Endodermal cell (in vitro differentiated cells): ENCODE results near the gene NPHS1. TPM values are rescaled to one million over a fixed set of nuclear protein-coding genes. Genes with fewer than 3 reads are reported as not detected.

Experiments used
- DNase-seq: peaks from one replicate; pipeline ENCODE4 v3.0.0-alpha.2; 2017
- H3K27ac ChIP-seq: 2 replicates; pipeline ENCODE4 v1.5.1; 2013; ENCODE audit warnings: mild to moderate bottlenecking, low read depth, low read length, moderate library complexity
- H3K27me3 ChIP-seq: 2 replicates; pipeline ENCODE4 v1.6.1; 2013; ENCODE audit warnings: mild to moderate bottlenecking, low read length, moderate library complexity; ENCODE audit not compliant: insufficient read depth, control insufficient read depth, poor library complexity, severe bottlenecking
- H3K36me3 ChIP-seq: 2 replicates; pipeline ENCODE4 v1.7.0; 2013; ENCODE audit warnings: mild to moderate bottlenecking, low read length, moderate library complexity; ENCODE audit not compliant: control insufficient read depth, insufficient read depth
- H3K4me1 ChIP-seq: one replicate; pipeline ENCODE4 v1.7.0; 2013; ENCODE audit warnings: low read length; ENCODE audit not compliant: control insufficient read depth, insufficient read depth
- H3K4me3 ChIP-seq: 2 replicates; pipeline ENCODE4 v1.5.1; 2013; ENCODE audit warnings: mild to moderate bottlenecking, low read length, moderate library complexity
- H3K9ac ChIP-seq: 2 replicates; pipeline ENCODE4 v1.6.1; 2013; ENCODE audit warnings: mild to moderate bottlenecking, low read length, moderate library complexity; ENCODE audit not compliant: poor library complexity, severe bottlenecking; ENCODE audit errors: extremely low read depth
- H3K9me3 ChIP-seq: 2 replicates; pipeline ENCODE4 v1.6.1; 2013; ENCODE audit warnings: mild to moderate bottlenecking, low read length, moderate library complexity; ENCODE audit not compliant: control insufficient read depth
- H3K27ac Mint-ChIP-seq: 2 replicates; pipeline ENCODE4 v1.8.0; 2020; ENCODE audit warnings: mixed read lengths
- H3K27me3 Mint-ChIP-seq: 2 replicates; pipeline ENCODE4 v1.8.0; 2021; ENCODE audit warnings: mild to moderate bottlenecking, mixed read lengths; ENCODE audit not compliant: insufficient read depth
- H3K36me3 Mint-ChIP-seq: 2 replicates; pipeline ENCODE4 v1.8.0; 2020; ENCODE audit warnings: low read depth, mixed read lengths
- H3K4me1 Mint-ChIP-seq: 2 replicates; pipeline ENCODE4 v1.8.0; 2020; ENCODE audit warnings: mixed read lengths
- H3K4me3 Mint-ChIP-seq: 2 replicates; pipeline ENCODE4 v1.8.0; 2020; ENCODE audit warnings: mild to moderate bottlenecking, moderate library complexity, mixed read lengths
- H3K9me3 Mint-ChIP-seq: 2 replicates; pipeline ENCODE4 v1.8.0; 2020; ENCODE audit warnings: mild to moderate bottlenecking, mixed read lengths
- WGBS, 2 experiments: methylation state at CpG; one replicate each; pipeline versions ENCODE4 v1.1.5 to v1.1.7; 2013; ENCODE audit warnings: missing lambda C conversion rate in 2 of 2, mixed read lengths in 1 of 2; ENCODE audit not compliant: insufficient coverage in 1 of 2, insufficient read length in 1 of 2; 5-methylcytosine and 5-hydroxymethylcytosine counted together
- total RNA-seq, 2 donors: library from RNA; stranded (reverse); fragmentation: NEBNext Ultra II Directional in 1 of 2; extraction: Animal tissue kit (Norgen Biotek cat#: 25700) in 1 of 2; gene quantifications; 2 replicates in 1 of 2; 3 replicates in 1 of 2; pipeline ENCODE4 v1.2.1, GENCODE V29; 2021
- TF ChIP-seq, protein P1 (sequence below): fragments of 200-600 bp; sonication (generic); conservative IDR thresholded peaks from 2 replicates; pipeline ENCODE4 v1.5.0; 2021; ENCODE audit warnings: antibody characterized with exemption, mild to moderate bottlenecking

NPHS1 gene
- total RNA-seq, 2 donors from 2014 or later, result 0.24 to 0.80 TPM

GRCh38 chr19:35777086-35777841 is 75.0 kb downstream of the NPHS1 start:
- H3K36me3 ChIP-seq, result no peaks in the 10 kb centered on the region
- no peak overlapping the region for H3K9ac ChIP-seq
- TF ChIP-seq, protein P1, sequence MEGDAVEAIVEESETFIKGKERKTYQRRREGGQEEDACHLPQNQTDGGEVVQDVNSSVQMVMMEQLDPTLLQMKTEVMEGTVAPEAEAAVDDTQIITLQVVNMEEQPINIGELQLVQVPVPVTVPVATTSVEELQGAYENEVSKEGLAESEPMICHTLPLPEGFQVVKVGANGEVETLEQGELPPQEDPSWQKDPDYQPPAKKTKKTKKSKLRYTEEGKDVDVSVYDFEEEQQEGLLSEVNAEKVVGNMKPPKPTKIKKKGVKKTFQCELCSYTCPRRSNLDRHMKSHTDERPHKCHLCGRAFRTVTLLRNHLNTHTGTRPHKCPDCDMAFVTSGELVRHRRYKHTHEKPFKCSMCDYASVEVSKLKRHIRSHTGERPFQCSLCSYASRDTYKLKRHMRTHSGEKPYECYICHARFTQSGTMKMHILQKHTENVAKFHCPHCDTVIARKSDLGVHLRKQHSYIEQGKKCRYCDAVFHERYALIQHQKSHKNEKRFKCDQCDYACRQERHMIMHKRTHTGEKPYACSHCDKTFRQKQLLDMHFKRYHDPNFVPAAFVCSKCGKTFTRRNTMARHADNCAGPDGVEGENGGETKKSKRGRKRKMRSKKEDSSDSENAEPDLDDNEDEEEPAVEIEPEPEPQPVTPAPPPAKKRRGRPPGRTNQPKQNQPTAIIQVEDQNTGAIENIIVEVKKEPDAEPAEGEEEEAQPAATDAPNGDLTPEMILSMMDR, result no peak
- Mint-ChIP-seq H3K36me3 (no peaks in the 10 kb centered on the region), H3K27ac (no peak overlapping the region), H3K27me3 (peaks cover 39% of the 10 kb centered on the region), H3K4me3 (peak overlapping the region; percentile 6), H3K9me3 (no peaks in the 10 kb centered on the region), H3K4me1 (peaks cover 15% of the 10 kb centered on the region)
- no peak overlapping the region for H3K4me3 ChIP-seq
- peaks cover 11% of the 10 kb centered on the region for H3K27me3 ChIP-seq
- peak; percentile 75 for DNase-seq
- H3K27ac ChIP-seq, result no peak overlapping the region
- peaks cover 3% of the 10 kb centered on the region for H3K4me1 ChIP-seq
- H3K9me3 ChIP-seq, result no peaks in the 10 kb centered on the region
- WGBS, 2 experiments, result 46 to 52% methylated on average over 16 to 19 of the region's 19 CpGs

DNA sequence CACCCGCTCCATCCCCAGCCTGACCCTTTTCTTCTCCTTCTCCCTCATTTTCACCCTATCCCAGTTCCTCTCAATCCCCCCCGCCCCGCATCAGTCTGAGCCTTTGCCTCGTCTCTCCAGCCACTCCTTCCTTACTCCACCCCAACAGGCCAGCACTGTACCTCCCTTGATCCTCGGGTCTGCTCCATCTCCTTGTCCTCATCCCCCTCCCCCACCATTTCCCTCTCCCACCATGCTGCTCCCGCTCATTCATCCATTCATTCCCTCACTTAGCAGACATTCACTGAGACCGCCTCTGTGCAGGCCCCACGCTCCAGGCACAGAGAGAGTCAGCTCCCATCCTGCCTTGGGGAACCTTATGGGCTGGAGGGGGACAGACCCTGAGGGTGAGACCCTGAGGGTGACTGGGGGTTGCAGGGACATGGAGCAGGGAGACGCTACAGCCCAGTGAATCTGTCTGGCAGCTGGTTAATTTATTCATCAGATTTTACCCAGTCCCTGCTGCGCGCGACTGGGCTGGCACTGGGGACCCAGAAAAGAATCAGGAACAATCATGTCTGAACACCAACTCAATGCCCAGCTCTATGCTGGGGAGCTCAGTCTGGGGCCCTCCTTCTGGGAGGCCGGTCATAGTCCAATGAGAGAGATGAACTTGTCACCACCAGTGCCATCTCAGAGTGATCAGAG is 76.1 kb downstream of the NPHS1 start:
- no peak for DNase-seq
- H3K27ac ChIP-seq, result peak overlapping the region; percentile 63
- H3K9ac ChIP-seq, result no peak overlapping the region

More for the DNA sequence above, 76.1 kb downstream of the NPHS1 start:
- Mint-ChIP-seq H3K9me3 (no peaks in the 10 kb centered on the region), H3K27me3 (peaks cover 39% of the 10 kb centered on the region), H3K27ac (no peak overlapping the region), H3K4me3 (peak overlapping the region; percentile 50), H3K4me1 (peaks cover 15% of the 10 kb centered on the region), H3K36me3 (no peaks in the 10 kb centered on the region)
- peaks cover 11% of the 10 kb centered on the region for H3K27me3 ChIP-seq
- TF ChIP-seq, protein P1, result no peak
- WGBS, 2 experiments, result 57 to 87% methylated on average over 6 to 13 of the region's 13 CpGs
- H3K4me3 ChIP-seq, result peak overlapping the region; percentile 72
- no peaks in the 10 kb centered on the region for H3K36me3 ChIP-seq
- H3K9me3 ChIP-seq, result no peaks in the 10 kb centered on the region
- H3K4me1 ChIP-seq, result peaks cover 3% of the 10 kb centered on the region

Other genes with a start within 250 kb of the NPHS1 start
- 10 to 100 TPM; 32.4 to 33.7 TPM for gene HAUS5, start 239.8 kb downstream of the NPHS1 start, total RNA-seq
- gene RBM42, start 223.5 kb downstream of the NPHS1 start, total RNA-seq, result 10 to 100 TPM; 81.1 to 89.2 TPM
- 1 to 10 TPM; 1.2 to 1.3 TPM for gene ETV2, start 210.8 kb downstream of the NPHS1 start, total RNA-seq
- 100 to 1,000 TPM; 401 to 445 TPM for gene COX6B1, start 204.2 kb downstream of the NPHS1 start, total RNA-seq
- gene UPK1A, start 186.0 kb downstream of the NPHS1 start, total RNA-seq, result under 1 TPM; 0.37 to 0.46 TPM
- gene ZBTB32, start 147.9 kb downstream of the NPHS1 start, total RNA-seq, result not detected
- gene KMT2B, start 134.5 kb downstream of the NPHS1 start, total RNA-seq, result 10 to 100 TPM; 48.1 to 54.0 TPM
- gene IGFLR1, start 110.1 kb downstream of the NPHS1 start, total RNA-seq, result 1 to 10 TPM; 4.6 to 7.1 TPM
- 10 to 100 TPM; 17.3 to 23.2 TPM for gene U2AF1L4, start 107.1 kb downstream of the NPHS1 start, total RNA-seq
- gene PSENEN, start 106.9 kb downstream of the NPHS1 start, total RNA-seq, result 100 to 1,000 TPM; 101 to 109 TPM
- 1 to 10 TPM; 6.6 to 7.6 TPM for gene LIN37, start 103.9 kb downstream of the NPHS1 start, total RNA-seq
- gene HSPB6, start 95.5 kb downstream of the NPHS1 start, total RNA-seq, result under 1 TPM; 0.33 to 0.90 TPM
- gene PROSER3, start 94.3 kb downstream of the NPHS1 start, total RNA-seq, result 10 to 100 TPM; 37.8 to 45.4 TPM
- 10 to 100 TPM; 12.7 to 15.0 TPM for gene ARHGAP33, start 76.9 kb downstream of the NPHS1 start, total RNA-seq
- 1 to 10 TPM; 1.0 to 1.5 TPM for gene PRODH2, start 39.7 kb downstream of the NPHS1 start, total RNA-seq
- gene KIRREL2, start 4.4 kb upstream of the NPHS1 start, total RNA-seq, result 1 to 10 TPM; 1.4 to 2.3 TPM
- 10 to 100 TPM in 1 of 2 donors, 1 to 10 TPM in 1; 4.1 to 10.6 TPM for gene APLP1, start 16.1 kb upstream of the NPHS1 start, total RNA-seq
- gene NFKBID, start 48.0 kb upstream of the NPHS1 start, total RNA-seq, result 10 to 100 TPM; 20.8 to 24.4 TPM
- 1 to 10 TPM; 1.3 to 1.5 TPM for gene HCST, start 50.0 kb upstream of the NPHS1 start, total RNA-seq
- gene TYROBP, start 55.8 kb upstream of the NPHS1 start, total RNA-seq, result not detected
- 10 to 100 TPM; 18.7 to 24.3 TPM for gene LRFN3, start 83.9 kb upstream of the NPHS1 start, total RNA-seq
- gene SDHAF1, start 142.7 kb upstream of the NPHS1 start, total RNA-seq, result 10 to 100 TPM; 12.9 to 14.1 TPM
- 10 to 100 TPM; 17.1 to 19.3 TPM for gene SYNE4, start 156.3 kb upstream of the NPHS1 start, total RNA-seq
- 10 to 100 TPM; 36.3 to 38.7 TPM for gene ALKBH6, start 161.7 kb upstream of the NPHS1 start, total RNA-seq
- 10 to 100 TPM; 12.6 to 19.7 TPM for gene CLIP3, start 180.4 kb upstream of the NPHS1 start, total RNA-seq
- 1 to 10 TPM; 6.7 to 8.9 TPM for gene THAP8, start 201.8 kb upstream of the NPHS1 start, total RNA-seq
- 10 to 100 TPM; 23.5 to 34.4 TPM for gene WDR62, start 202.4 kb upstream of the NPHS1 start, total RNA-seq